H9 (cell line): ENCODE measurements around the gene SLC24A2. TPM values are rescaled to one million over a fixed set of nuclear protein-coding genes. Genes with fewer than 3 reads are reported as not detected.
A peak's percentile ranks its signal among the peaks of the same experiment; 100 is the strongest.

Experiments used
- DNase-seq: peaks from one replicate; pipeline ENCODE4 v3.0.0-alpha.2; 2017
- H2AFZ ChIP-seq: one replicate; pipeline ENCODE4 v1.6.1; 2013; ENCODE audit warnings: mild to moderate bottlenecking, low read length, control low read depth, moderate library complexity
- H2AK5ac ChIP-seq: 2 replicates; pipeline ENCODE4 v1.6.1; 2013; ENCODE audit warnings: low read length, control low read depth, mixed read lengths; ENCODE audit not compliant: insufficient read length
- H2BK120ac ChIP-seq: one replicate; pipeline ENCODE4 v1.6.1; 2013; ENCODE audit warnings: low read depth, mild to moderate bottlenecking, low read length, control low read depth, inconsistent platforms; ENCODE audit not compliant: poor library complexity, severe bottlenecking
- H2BK12ac ChIP-seq: 2 replicates; pipeline ENCODE4 v1.6.1; 2013; ENCODE audit warnings: low read length, control low read depth, mixed read lengths, low read depth; ENCODE audit not compliant: insufficient read length
- H2BK15ac ChIP-seq: 2 replicates; pipeline ENCODE4 v1.6.1; 2013; ENCODE audit warnings: low read depth, low read length, control low read depth
- H2BK20ac ChIP-seq: one replicate; pipeline ENCODE4 v1.6.1; 2013; ENCODE audit warnings: low read depth, mild to moderate bottlenecking, low read length, control low read depth, inconsistent platforms; ENCODE audit not compliant: poor library complexity, severe bottlenecking
- H2BK5ac ChIP-seq: 2 replicates; pipeline ENCODE4 v1.6.1; 2013; ENCODE audit warnings: low read length, control low read depth, mixed read lengths; ENCODE audit not compliant: insufficient read length
- H3K14ac ChIP-seq: 2 replicates; pipeline ENCODE4 v1.6.1; 2013; ENCODE audit warnings: low read length, control low read depth; ENCODE audit not compliant: insufficient read depth
- H3K18ac ChIP-seq: 2 replicates; pipeline ENCODE4 v1.6.1; 2013; ENCODE audit warnings: low read depth, mild to moderate bottlenecking, mixed read lengths, low read length, control low read depth; ENCODE audit not compliant: insufficient read length
- H3K23ac ChIP-seq: 2 replicates; pipeline ENCODE4 v1.6.1; 2013; ENCODE audit warnings: low read length, control low read depth, mixed read lengths, low read depth; ENCODE audit not compliant: insufficient read length
- H3K23me2 ChIP-seq: 2 replicates; pipeline ENCODE4 v1.6.1; 2013; ENCODE audit warnings: low read depth, mild to moderate bottlenecking, mixed read lengths, low read length, control low read depth; ENCODE audit not compliant: insufficient read length, poor library complexity, severe bottlenecking
- H3K27ac ChIP-seq: 2 replicates; pipeline ENCODE4 v1.5.1; 2013; ENCODE audit warnings: low read length, control low read depth, mixed read lengths, low read depth; ENCODE audit not compliant: insufficient read length
- H3K27me3 ChIP-seq: 2 replicates; pipeline ENCODE4 v1.6.1; 2013; ENCODE audit warnings: low read length, control low read depth, inconsistent platforms; ENCODE audit not compliant: insufficient read depth
- H3K4ac ChIP-seq: 2 replicates; pipeline ENCODE4 v1.6.1; 2013; ENCODE audit warnings: low read depth, mild to moderate bottlenecking, control low read depth, inconsistent platforms, low read length, moderate library complexity
- H3K4me1 ChIP-seq: 2 replicates; pipeline ENCODE4 v1.6.1; 2013; ENCODE audit warnings: low read length, control low read depth, inconsistent platforms; ENCODE audit not compliant: insufficient read depth
- H3K4me2 ChIP-seq: 2 replicates; pipeline ENCODE4 v1.6.1; 2013; ENCODE audit warnings: low read length, control low read depth, mixed read lengths; ENCODE audit not compliant: insufficient read length, insufficient read depth
- H3K56ac ChIP-seq: 2 replicates; pipeline ENCODE4 v1.6.1; 2013; ENCODE audit warnings: low read depth, mild to moderate bottlenecking, mixed read lengths, low read length, control low read depth; ENCODE audit not compliant: insufficient read length
- H3K79me1 ChIP-seq: 2 replicates; pipeline ENCODE4 v1.6.1; 2013; ENCODE audit warnings: low read depth, mild to moderate bottlenecking, moderate library complexity, low read length, control low read depth, inconsistent platforms; ENCODE audit not compliant: insufficient read depth, poor library complexity, severe bottlenecking
- H3K79me2 ChIP-seq: 2 replicates; pipeline ENCODE4 v1.6.1; 2013; ENCODE audit warnings: low read length, control low read depth, inconsistent platforms; ENCODE audit not compliant: insufficient read depth
- H3K9ac ChIP-seq: 2 replicates; pipeline ENCODE4 v1.6.1; 2013; ENCODE audit warnings: low read length, control low read depth, mixed read lengths; ENCODE audit not compliant: insufficient read length; ENCODE audit errors: extremely low read depth
- H3K9me3 ChIP-seq: one replicate; pipeline ENCODE4 v1.6.1; 2013; ENCODE audit warnings: low read depth, low read length, inconsistent platforms; ENCODE audit not compliant: control insufficient read depth
- H3T11ph ChIP-seq: one replicate; pipeline ENCODE4 v1.6.1; 2013; ENCODE audit warnings: mild to moderate bottlenecking, low read length, control low read depth, inconsistent platforms
- H4K20me1 ChIP-seq: one replicate; pipeline ENCODE4 v1.6.1; 2013; ENCODE audit not compliant: control insufficient read depth, insufficient read length, insufficient read depth
- H4K5ac ChIP-seq: 2 replicates; pipeline ENCODE4 v1.6.1; 2013; ENCODE audit warnings: low read depth, mild to moderate bottlenecking, mixed read lengths, low read length, control low read depth; ENCODE audit not compliant: insufficient read length
- H4K8ac ChIP-seq: replicated peaks from 2 replicates; pipeline ENCODE4 v1.6.1; 2013; ENCODE audit warnings: low read length, control low read depth, mixed read lengths, low read depth; ENCODE audit not compliant: insufficient read length
- H4K91ac ChIP-seq: 2 replicates; pipeline ENCODE4 v1.6.1; 2013; ENCODE audit warnings: low read depth, mild to moderate bottlenecking, moderate library complexity, mixed read lengths, low read length, control low read depth; ENCODE audit not compliant: insufficient read length
- H3K27ac Mint-ChIP-seq, 3 experiments: 2 replicates in 2 of 3; 3 replicates in 1 of 3; pipeline ENCODE4 v1.8.0; 2020 to 2021; ENCODE audit warnings: mixed read lengths in 3 of 3, mild to moderate bottlenecking in 1 of 3, moderate library complexity in 1 of 3
- H3K27me3 Mint-ChIP-seq: 2 replicates; pipeline ENCODE4 v1.8.0; 2021; ENCODE audit warnings: low read depth, mild to moderate bottlenecking, moderate library complexity, mixed read lengths
- H3K36me3 Mint-ChIP-seq, 3 experiments: 2 replicates in 2 of 3; 3 replicates in 1 of 3; pipeline ENCODE4 v1.8.0; 2020 to 2021; ENCODE audit warnings: low read depth in 3 of 3, mixed read lengths in 3 of 3; ENCODE audit not compliant: insufficient read depth in 1 of 3
- H3K4me1 Mint-ChIP-seq, 2 experiments: 2 replicates each; pipeline ENCODE4 v1.8.0; 2020; ENCODE audit warnings: mixed read lengths in 2 of 2
- H3K4me3 Mint-ChIP-seq, 2 experiments: 2 replicates in 1 of 2; 3 replicates in 1 of 2; pipeline ENCODE4 v1.8.0; 2020 to 2021; ENCODE audit warnings: mild to moderate bottlenecking in 2 of 2, mixed read lengths in 2 of 2, moderate library complexity in 1 of 2
- H3K9me3 Mint-ChIP-seq, 2 experiments: 2 replicates in 1 of 2; 3 replicates in 1 of 2; pipeline ENCODE4 v1.8.0; 2020; ENCODE audit warnings: mild to moderate bottlenecking in 2 of 2, mixed read lengths in 2 of 2, moderate library complexity in 1 of 2
- CTCF ChIP-seq: fragments of 200-600 bp; sonication (generic); conservative IDR thresholded peaks from 3 replicates; pipeline ENCODE4 v1.8.0; 2021; ENCODE audit warnings: antibody characterized with exemption, mild to moderate bottlenecking
- WGBS: extraction: QIAGEN DNeasy Blood & Tissue Kit; methylation state at CpG from one replicate; pipeline ENCODE4 v1.1.7; 2013; ENCODE audit warnings: missing lambda C conversion rate, low lambda C conversion rate, mixed read lengths; ENCODE audit not compliant: insufficient read length; ENCODE audit errors: extremely low coverage; 5-methylcytosine and 5-hydroxymethylcytosine counted together
- total RNA-seq: library from RNA; stranded (reverse); gene quantifications from 2 replicates; pipeline ENCODE4 v1.2.1, GENCODE V29; 2021

The SLC24A2 gene
- total RNA-seq, 1 experiment from 2014 or later: 6.2 TPM

- Histone ChIP-seq H3K23me2 (peaks cover 6% of the 10 kb centered on the region), H3K4me2 (peak overlapping the region; percentile 32), H3K23ac (no peak overlapping the region), H3K27ac (no peak overlapping the region), H2BK120ac (no peak overlapping the region), H2BK12ac (no peak overlapping the region), H2AK5ac (no peak overlapping the region), H3K4ac (no peak overlapping the region), H3K18ac (peak overlapping the region; percentile 73), H3K4me1 (peaks cover 5% of the 10 kb centered on the region; the same call in 1 of the 2 replicates), H4K91ac (no peak overlapping the region), H3K9me3 (peaks cover 6% of the 10 kb centered on the region), H4K8ac (no peak overlapping the region), H3K79me2 (no peaks in the 10 kb centered on the region), H3K9ac (peak overlapping the region; percentile 38), H3K27me3 (peaks cover 2% of the 10 kb centered on the region; the same call in 1 of the 2 replicates), H3K79me1 (no peaks in the 10 kb centered on the region), H3K56ac (no peak overlapping the region), H2BK20ac (no peak overlapping the region), H2AFZ (no peak overlapping the region), H4K20me1 (no peaks in the 10 kb centered on the region), H3T11ph (no peak overlapping the region), H3K14ac (peak overlapping the region; percentile 61; the same call in 1 of the 2 replicates), H4K5ac (no peak overlapping the region), H2BK15ac (no peak overlapping the region), H2BK5ac (no peak overlapping the region)
- peak overlapping the region in 1 of 3 experiments; percentile 49; a peak in 1 of 7 replicates for H3K27ac Mint-ChIP-seq
- peaks cover 3 to 5% of the 10 kb centered on the region in 2 experiments; a peak in 3 of 5 replicates for H3K9me3 Mint-ChIP-seq
- no CpG with 5 or more reads among the region's 24 CpGs for WGBS
- TF ChIP-seq CTCF: no peak
- H3K36me3 Mint-ChIP-seq: peaks cover 6 to 20% (median 19%) of the 10 kb centered on the region in 3 experiments; a peak in 5 of 7 replicates
- DNase-seq: peak; percentile 85
- peak overlapping the region; percentile 80 to 89 for H3K4me3 Mint-ChIP-seq
- H3K27me3 Mint-ChIP-seq: peaks cover 18% of the 10 kb centered on the region
- peaks cover 35 to 42% of the 10 kb centered on the region in 2 experiments for H3K4me1 Mint-ChIP-seq
Observed at GRCh38 chr9:19788152-19788551, 685 bp downstream of the SLC24A2 start.
